ENCODE data around the gene RNF11.

The RNF11 gene

GRCh38 chr1:51299185-51299885 is 63.3 kb downstream of the RNF11 start:
- Mint-ChIP-seq H3K27me3 (peaks cover 43% of the 10 kb centered on the region), H3K4me3 (no peak overlapping the region), H3K36me3 (no peaks in the 10 kb centered on the region), H3K9me3 (no peaks in the 10 kb centered on the region), H3K27ac (no peak overlapping the region), H3K4me1 (peaks cover 26% of the 10 kb centered on the region)
- CTCF ChIA-PET: interaction anchor here (6.5 kb wide), 1 partner anchor 109 kb away, joined by 60 read pairs; no protein-coding TSS in a partner anchor
- DNase-seq: no peak

- CTCF ChIA-PET: interaction anchor here (0.6 to 6.5 kb wide), 2 partner anchors 110 to 215 kb away, joined by 3 to 60 read pairs; no protein-coding TSS in a partner anchor
- Mint-ChIP-seq H3K9me3 (no peaks in the 10 kb centered on the region), H3K4me1 (peaks cover 20% of the 10 kb centered on the region), H3K27ac (no peak overlapping the region), H3K4me3 (no peak overlapping the region), H3K27me3 (peaks cover 38% of the 10 kb centered on the region), H3K36me3 (no peaks in the 10 kb centered on the region)
- DNase-seq: no peak
Measured at GRCh38 chr1:51299981-51300670, 64.1 kb downstream of the RNF11 start.

GRCh38 chr1:51301152-51301843 is 65.2 kb downstream of the RNF11 start:
- DNase-seq: no peak
- CTCF ChIA-PET: interaction anchor here (0.7 kb wide), 1 partner anchor 9 kb away, joined by 3 read pairs; no protein-coding TSS in a partner anchor
- peaks cover 38% of the 10 kb centered on the region for H3K27me3 Mint-ChIP-seq
- no peaks in the 10 kb centered on the region for H3K9me3 Mint-ChIP-seq
- H3K4me3 Mint-ChIP-seq: no peak overlapping the region
- peaks cover 14% of the 10 kb centered on the region for H3K4me1 Mint-ChIP-seq
- no peak overlapping the region for H3K27ac Mint-ChIP-seq
- no peaks in the 10 kb centered on the region for H3K36me3 Mint-ChIP-seq

- Mint-ChIP-seq H3K9me3 (no peaks in the 10 kb centered on the region), H3K27me3 (peaks cover 34% of the 10 kb centered on the region), H3K36me3 (no peaks in the 10 kb centered on the region), H3K27ac (no peak overlapping the region), H3K4me3 (no peak overlapping the region), H3K4me1 (peaks cover 11% of the 10 kb centered on the region)
- CTCF ChIA-PET: interaction anchor here (0.7 kb wide), 1 partner anchor 10 kb away, joined by 3 read pairs; no protein-coding TSS in a partner anchor
- DNase-seq: no peak
Measured at GRCh38 chr1:51301844-51302162, 65.7 kb downstream of the RNF11 start.

- peaks cover 32% of the 10 kb centered on the region for H3K27me3 Mint-ChIP-seq
- CTCF ChIA-PET: no interaction called here
- no peak for DNase-seq
- H3K4me3 Mint-ChIP-seq: no peak overlapping the region
- peaks cover 7% of the 10 kb centered on the region for H3K4me1 Mint-ChIP-seq
- H3K9me3 Mint-ChIP-seq: no peaks in the 10 kb centered on the region
- H3K36me3 Mint-ChIP-seq: no peaks in the 10 kb centered on the region
- no peak overlapping the region for H3K27ac Mint-ChIP-seq
Measured at GRCh38 chr1:51302270-51302669, 66.2 kb downstream of the RNF11 start.

GRCh38 chr1:51302746-51303145 is 66.7 kb downstream of the RNF11 start:
- peaks cover 29% of the 10 kb centered on the region for H3K27me3 Mint-ChIP-seq
- H3K9me3 Mint-ChIP-seq: no peaks in the 10 kb centered on the region
- no peak overlapping the region for H3K27ac Mint-ChIP-seq
- no peak for DNase-seq
- CTCF ChIA-PET: no interaction called here
- H3K36me3 Mint-ChIP-seq: no peaks in the 10 kb centered on the region
- no peak overlapping the region for H3K4me3 Mint-ChIP-seq
- peaks cover 3% of the 10 kb centered on the region for H3K4me1 Mint-ChIP-seq

GRCh38 chr1:51303315-51303714 is 67.2 kb downstream of the RNF11 start:
- DNase-seq: no peak
- CTCF ChIA-PET: no interaction called here
- Mint-ChIP-seq H3K4me3 (no peak overlapping the region), H3K4me1 (no peaks in the 10 kb centered on the region), H3K36me3 (no peaks in the 10 kb centered on the region), H3K27me3 (peaks cover 25% of the 10 kb centered on the region), H3K27ac (no peak overlapping the region), H3K9me3 (no peaks in the 10 kb centered on the region)

GRCh38 chr1:51303751-51304251 is 67.7 kb downstream of the RNF11 start:
- H3K36me3 Mint-ChIP-seq: no peaks in the 10 kb centered on the region
- no peak for DNase-seq
- no peak overlapping the region for H3K27ac Mint-ChIP-seq
- CTCF ChIA-PET: no interaction called here
- H3K4me3 Mint-ChIP-seq: no peak overlapping the region
- no peaks in the 10 kb centered on the region for H3K4me1 Mint-ChIP-seq
- H3K27me3 Mint-ChIP-seq: peaks cover 20% of the 10 kb centered on the region
- H3K9me3 Mint-ChIP-seq: no peaks in the 10 kb centered on the region

- CTCF ChIA-PET: no interaction called here
- Mint-ChIP-seq H3K4me3 (no peak overlapping the region), H3K36me3 (no peaks in the 10 kb centered on the region), H3K4me1 (no peaks in the 10 kb centered on the region), H3K9me3 (no peaks in the 10 kb centered on the region), H3K27ac (no peak overlapping the region), H3K27me3 (peaks cover 20% of the 10 kb centered on the region)
- no peak for DNase-seq
Measured at GRCh38 chr1:51304360-51304759, 68.3 kb downstream of the RNF11 start.

- H3K27ac Mint-ChIP-seq: no peak overlapping the region
- CTCF ChIA-PET: interaction anchor here (0.6 to 2.1 kb wide), 4 partner anchors 9 to 114 kb away, joined by 3 to 10 read pairs (median 4); no protein-coding TSS in a partner anchor
- H3K27me3 Mint-ChIP-seq: peaks cover 11% of the 10 kb centered on the region
- H3K9me3 Mint-ChIP-seq: no peaks in the 10 kb centered on the region
- no peak for DNase-seq
- H3K4me1 Mint-ChIP-seq: no peaks in the 10 kb centered on the region
- no peaks in the 10 kb centered on the region for H3K36me3 Mint-ChIP-seq
- H3K4me3 Mint-ChIP-seq: no peak overlapping the region
Measured at GRCh38 chr1:51305371-51305823, 69.3 kb downstream of the RNF11 start.

- DNase-seq: no peak
- Mint-ChIP-seq H3K9me3 (no peaks in the 10 kb centered on the region), H3K27ac (no peak overlapping the region), H3K36me3 (no peaks in the 10 kb centered on the region), H3K4me3 (no peak overlapping the region), H3K27me3 (peaks cover 7% of the 10 kb centered on the region), H3K4me1 (no peaks in the 10 kb centered on the region)
- CTCF ChIA-PET: interaction anchor here (2.1 kb wide), 1 partner anchor 10 kb away, joined by 10 read pairs; no protein-coding TSS in a partner anchor
Measured at GRCh38 chr1:51306950-51307349, 70.9 kb downstream of the RNF11 start.

- peaks cover 2% of the 10 kb centered on the region for H3K27me3 Mint-ChIP-seq
- H3K4me1 Mint-ChIP-seq: no peaks in the 10 kb centered on the region
- H3K36me3 Mint-ChIP-seq: no peaks in the 10 kb centered on the region
- DNase-seq: no peak
- H3K9me3 Mint-ChIP-seq: no peaks in the 10 kb centered on the region
- no peak overlapping the region for H3K27ac Mint-ChIP-seq
- CTCF ChIA-PET: no interaction called here
- H3K4me3 Mint-ChIP-seq: no peak overlapping the region
Measured at GRCh38 chr1:51308636-51309035, 72.6 kb downstream of the RNF11 start.

- Mint-ChIP-seq H3K36me3 (no peaks in the 10 kb centered on the region), H3K27me3 (no peaks in the 10 kb centered on the region), H3K4me3 (no peak overlapping the region), H3K9me3 (no peaks in the 10 kb centered on the region), H3K4me1 (peaks cover 2% of the 10 kb centered on the region), H3K27ac (no peak overlapping the region)
- no peak for DNase-seq
- CTCF ChIA-PET: no interaction called here
Measured at GRCh38 chr1:51309291-51309690, 73.2 kb downstream of the RNF11 start.

GRCh38 chr1:51310871-51311613 is 75.0 kb downstream of the RNF11 start:
- no peaks in the 10 kb centered on the region for H3K27me3 Mint-ChIP-seq
- no peak overlapping the region for H3K27ac Mint-ChIP-seq
- H3K9me3 Mint-ChIP-seq: no peaks in the 10 kb centered on the region
- H3K4me3 Mint-ChIP-seq: no peak overlapping the region
- no peak for DNase-seq
- CTCF ChIA-PET: interaction anchor here (3.5 kb wide), 1 partner anchor 15 kb away, joined by 17 read pairs; no protein-coding TSS in a partner anchor
- H3K4me1 Mint-ChIP-seq: peaks cover 8% of the 10 kb centered on the region
- no peaks in the 10 kb centered on the region for H3K36me3 Mint-ChIP-seq

Measured in activated naive CD4-positive, alpha-beta T cell treated with anti-CD3 and anti-CD28 coated beads, Interleukin-2, amount 10 ng/mL, durations not matched to agents 7 days and 5 days (primary cell).